ENCODE data around the gene ECT2L. TPM values are rescaled to one million over a fixed set of nuclear protein-coding genes. Genes with fewer than 3 reads are reported as not detected.
A peak's percentile ranks its signal among the peaks of the same experiment; 100 is the strongest.

The ECT2L gene
- total RNA-seq, 1 donor from 2014 or later: 0.40 TPM

GRCh38 chr6:138863321-138863720, 67.4 kb downstream of the ECT2L start:
- H3K27me3 Mint-ChIP-seq (ENCODE audit: low read depth): no peaks in the 10 kb centered on the region
- no peaks in the 10 kb centered on the region for H3K9me3 Mint-ChIP-seq
- TF ChIP-seq, protein P1, sequence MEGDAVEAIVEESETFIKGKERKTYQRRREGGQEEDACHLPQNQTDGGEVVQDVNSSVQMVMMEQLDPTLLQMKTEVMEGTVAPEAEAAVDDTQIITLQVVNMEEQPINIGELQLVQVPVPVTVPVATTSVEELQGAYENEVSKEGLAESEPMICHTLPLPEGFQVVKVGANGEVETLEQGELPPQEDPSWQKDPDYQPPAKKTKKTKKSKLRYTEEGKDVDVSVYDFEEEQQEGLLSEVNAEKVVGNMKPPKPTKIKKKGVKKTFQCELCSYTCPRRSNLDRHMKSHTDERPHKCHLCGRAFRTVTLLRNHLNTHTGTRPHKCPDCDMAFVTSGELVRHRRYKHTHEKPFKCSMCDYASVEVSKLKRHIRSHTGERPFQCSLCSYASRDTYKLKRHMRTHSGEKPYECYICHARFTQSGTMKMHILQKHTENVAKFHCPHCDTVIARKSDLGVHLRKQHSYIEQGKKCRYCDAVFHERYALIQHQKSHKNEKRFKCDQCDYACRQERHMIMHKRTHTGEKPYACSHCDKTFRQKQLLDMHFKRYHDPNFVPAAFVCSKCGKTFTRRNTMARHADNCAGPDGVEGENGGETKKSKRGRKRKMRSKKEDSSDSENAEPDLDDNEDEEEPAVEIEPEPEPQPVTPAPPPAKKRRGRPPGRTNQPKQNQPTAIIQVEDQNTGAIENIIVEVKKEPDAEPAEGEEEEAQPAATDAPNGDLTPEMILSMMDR (IDR thresholded peaks at IDR 0.05; ENCODE audit: unreplicated experiment): no peak
- no peak for DNase-seq (ENCODE audit: low spot score in 2 of 2, unreplicated experiment in 2 of 2)
- H3K4me1 Mint-ChIP-seq: peaks cover 4% of the 10 kb centered on the region
- H3K36me3 Mint-ChIP-seq: no peaks in the 10 kb centered on the region
- H3K4me3 Mint-ChIP-seq: no peak overlapping the region
- H3K27ac Mint-ChIP-seq: no peak overlapping the region

- no peak for DNase-seq (ENCODE audit: low spot score in 2 of 2, unreplicated experiment in 2 of 2)
- H3K4me1 Mint-ChIP-seq: peaks cover 14% of the 10 kb centered on the region
- no peaks in the 10 kb centered on the region for H3K36me3 Mint-ChIP-seq
- H3K9me3 Mint-ChIP-seq: no peaks in the 10 kb centered on the region
- no peak overlapping the region for H3K4me3 Mint-ChIP-seq
- H3K27me3 Mint-ChIP-seq (ENCODE audit: low read depth): no peaks in the 10 kb centered on the region
- TF ChIP-seq, protein P1 (IDR thresholded peaks at IDR 0.05; ENCODE audit: unreplicated experiment): no peak
- no peak overlapping the region for H3K27ac Mint-ChIP-seq
Measured at GRCh38 chr6:138864343-138864890, 68.5 kb downstream of the ECT2L start.

DNA sequence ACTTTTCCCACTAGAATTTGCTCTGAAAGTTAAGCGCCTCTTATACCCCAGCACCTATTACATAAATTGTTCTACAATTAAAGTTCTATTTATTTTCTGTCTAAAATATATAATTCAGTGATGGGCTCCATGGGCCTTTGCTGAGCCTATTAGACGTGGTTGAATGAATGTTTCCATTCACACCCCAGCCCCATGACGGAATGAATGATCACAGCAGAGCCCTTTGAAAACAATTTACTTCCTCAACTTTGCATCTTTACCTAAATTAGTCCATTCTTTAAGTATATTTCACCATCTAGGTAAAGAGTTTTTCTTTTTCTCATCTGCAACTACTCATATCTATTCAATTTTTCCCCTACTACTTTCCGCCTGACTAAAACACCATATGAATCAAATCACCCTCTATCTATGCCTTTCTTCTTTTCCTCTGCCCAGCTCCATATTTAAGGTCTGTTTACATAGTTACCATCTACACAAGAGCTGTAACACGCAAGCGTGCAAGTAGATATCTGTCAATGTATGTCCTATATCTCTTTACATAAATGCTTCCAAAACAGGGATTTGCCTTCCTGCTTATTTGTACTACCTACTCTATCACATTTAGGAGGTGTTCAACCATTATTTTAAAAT, 69.7 kb downstream of the ECT2L start:
- no peak for DNase-seq (ENCODE audit: low spot score in 2 of 2, unreplicated experiment in 2 of 2)
- TF ChIP-seq, protein P1 (IDR thresholded peaks at IDR 0.05; ENCODE audit: unreplicated experiment): no peak
- H3K4me1 Mint-ChIP-seq: peaks cover 24% of the 10 kb centered on the region
- no peaks in the 10 kb centered on the region for H3K36me3 Mint-ChIP-seq
- H3K27me3 Mint-ChIP-seq (ENCODE audit: low read depth): no peaks in the 10 kb centered on the region
- no peak overlapping the region for H3K4me3 Mint-ChIP-seq
- H3K27ac Mint-ChIP-seq: no peak overlapping the region
- H3K9me3 Mint-ChIP-seq: no peaks in the 10 kb centered on the region

GRCh38 chr6:138868181-138868580, 72.3 kb downstream of the ECT2L start:
- TF ChIP-seq, protein P1 (IDR thresholded peaks at IDR 0.05; ENCODE audit: unreplicated experiment): no peak
- Mint-ChIP-seq H3K4me1 (peaks cover 24% of the 10 kb centered on the region), H3K27ac (peak overlapping the region; percentile 45), H3K4me3 (no peak overlapping the region), H3K36me3 (no peaks in the 10 kb centered on the region), H3K27me3 (ENCODE audit: low read depth) (no peaks in the 10 kb centered on the region), H3K9me3 (no peaks in the 10 kb centered on the region)
- DNase-seq (ENCODE audit: low spot score in 2 of 2, unreplicated experiment in 2 of 2): no peak

DNA sequence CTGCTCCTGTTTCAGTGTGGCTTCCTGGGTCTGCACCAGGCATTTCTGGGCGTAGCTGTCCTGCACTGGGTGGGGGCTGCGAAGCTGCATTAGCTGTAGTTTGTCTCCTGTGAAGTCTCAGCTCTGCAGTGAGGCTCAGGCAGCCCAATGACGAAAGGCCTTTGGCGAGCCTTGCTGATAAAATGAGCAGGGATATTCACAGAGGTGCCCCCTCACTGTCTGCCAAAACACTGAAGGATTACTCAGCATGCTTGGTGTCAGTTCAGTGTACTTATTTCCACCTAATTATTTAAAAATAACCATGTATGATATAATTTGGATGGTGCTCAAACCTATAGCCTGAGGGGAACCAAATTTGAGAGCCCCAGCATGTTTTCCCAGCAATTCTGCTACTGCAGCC, 73.5 kb downstream of the ECT2L start:
- DNase-seq (ENCODE audit: low spot score in 2 of 2, unreplicated experiment in 2 of 2): no peak
- peak overlapping the region; percentile 68 for H3K27ac Mint-ChIP-seq
- H3K9me3 Mint-ChIP-seq: no peaks in the 10 kb centered on the region
- no peaks in the 10 kb centered on the region for H3K27me3 Mint-ChIP-seq (ENCODE audit: low read depth)
- H3K4me1 Mint-ChIP-seq: peaks cover 28% of the 10 kb centered on the region
- TF ChIP-seq, protein P1 (IDR thresholded peaks at IDR 0.05; ENCODE audit: unreplicated experiment): no peak
- no peaks in the 10 kb centered on the region for H3K36me3 Mint-ChIP-seq
- H3K4me3 Mint-ChIP-seq: no peak overlapping the region

All from mesothelial cell of epicardium (in vitro differentiated cells).